Transverse colon (tissue), 3 donors: ENCODE measurements around the gene SMARCA2.

ENCODE experiments used
- EP300 ChIP-seq: sonication (generic); formaldehyde crosslinking; IDR thresholded peaks from one replicate; pipeline ENCODE4 v1.6.1; 2017; ENCODE audit warnings: antibody characterized with exemption, low read depth
- POLR2A ChIP-seq: fragments of 450-650 bp; IDR thresholded peaks from one replicate; pipeline ENCODE4 v1.6.1; 2016; ENCODE audit warnings: antibody characterized with exemption, mild to moderate bottlenecking, moderate library complexity
- TF ChIP-seq, protein P1 (sequence below), 5 experiments: fragments of 200-600 bp in 3 of 5; fragments of 450-650 bp in 2 of 5; sonication (generic) in 3 of 5; IDR thresholded peaks; 1 replicate in 2 of 5; 2 replicates in 3 of 5; pipeline ENCODE4 v1.5.1; 2016 to 2017; ENCODE audit warnings: antibody characterized with exemption in 5 of 5, inconsistent platforms in 3 of 5, mild to moderate bottlenecking in 2 of 5, moderate library complexity in 1 of 5

DNA sequence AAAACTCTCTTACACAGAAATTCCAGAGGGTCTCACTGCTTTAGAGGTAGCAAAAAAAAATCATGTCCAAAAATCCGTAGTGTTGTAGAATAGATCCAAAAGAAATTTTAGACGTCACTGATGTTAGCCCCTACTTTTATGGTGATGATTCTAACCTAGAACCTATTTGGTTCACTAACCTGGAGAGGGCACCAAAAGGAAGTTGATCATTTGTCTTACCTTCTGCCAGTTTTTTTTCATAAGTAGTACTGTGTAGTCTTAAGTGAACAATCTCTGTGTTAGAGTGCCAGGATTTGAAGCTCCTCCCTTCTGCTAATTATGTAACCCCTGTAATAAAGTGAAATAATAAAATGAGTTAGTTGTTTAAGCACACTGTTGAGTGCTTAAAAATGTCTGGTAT lies 215.2 kb downstream of the SMARCA2 start:
- TF ChIP-seq POLR2A (no peak), EP300 (no peak)
- TF ChIP-seq, protein P1, sequence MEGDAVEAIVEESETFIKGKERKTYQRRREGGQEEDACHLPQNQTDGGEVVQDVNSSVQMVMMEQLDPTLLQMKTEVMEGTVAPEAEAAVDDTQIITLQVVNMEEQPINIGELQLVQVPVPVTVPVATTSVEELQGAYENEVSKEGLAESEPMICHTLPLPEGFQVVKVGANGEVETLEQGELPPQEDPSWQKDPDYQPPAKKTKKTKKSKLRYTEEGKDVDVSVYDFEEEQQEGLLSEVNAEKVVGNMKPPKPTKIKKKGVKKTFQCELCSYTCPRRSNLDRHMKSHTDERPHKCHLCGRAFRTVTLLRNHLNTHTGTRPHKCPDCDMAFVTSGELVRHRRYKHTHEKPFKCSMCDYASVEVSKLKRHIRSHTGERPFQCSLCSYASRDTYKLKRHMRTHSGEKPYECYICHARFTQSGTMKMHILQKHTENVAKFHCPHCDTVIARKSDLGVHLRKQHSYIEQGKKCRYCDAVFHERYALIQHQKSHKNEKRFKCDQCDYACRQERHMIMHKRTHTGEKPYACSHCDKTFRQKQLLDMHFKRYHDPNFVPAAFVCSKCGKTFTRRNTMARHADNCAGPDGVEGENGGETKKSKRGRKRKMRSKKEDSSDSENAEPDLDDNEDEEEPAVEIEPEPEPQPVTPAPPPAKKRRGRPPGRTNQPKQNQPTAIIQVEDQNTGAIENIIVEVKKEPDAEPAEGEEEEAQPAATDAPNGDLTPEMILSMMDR (IDR thresholded peaks at IDR 0.05), result no peak
